Left renal cortex interstitium (tissue), 4 donors: ENCODE measurements around the gene LAMC3. TPM values are rescaled to one million over a fixed set of nuclear protein-coding genes. Genes with fewer than 3 reads are reported as not detected.
"Not testable (repeated sequence)": the region's sequence is repeated elsewhere in the genome, so short reads cannot be mapped to it uniquely, and the experiment has no call there.

Experiments used
- DNase-seq, 4 donors: peaks; one replicate each; pipeline ENCODE4 v3.0.0-alpha.2; 2013; ENCODE audit warnings: low read depth in 4 of 4, low spot score in 2 of 4, missing footprints in 1 of 4
- polyA plus RNA-seq, 4 donors: library from polyadenylated mRNA; unstranded; fragments of 120-200 nt; gene quantifications; one replicate each; pipeline ENCODE4 v1.2.1, GENCODE V29; 2013; ENCODE audit not compliant: insufficient read length in 4 of 4

Gene LAMC3
- polyA plus RNA-seq, 4 donors, result 23.6 to 38.8 (median 28.7) TPM

DNA sequence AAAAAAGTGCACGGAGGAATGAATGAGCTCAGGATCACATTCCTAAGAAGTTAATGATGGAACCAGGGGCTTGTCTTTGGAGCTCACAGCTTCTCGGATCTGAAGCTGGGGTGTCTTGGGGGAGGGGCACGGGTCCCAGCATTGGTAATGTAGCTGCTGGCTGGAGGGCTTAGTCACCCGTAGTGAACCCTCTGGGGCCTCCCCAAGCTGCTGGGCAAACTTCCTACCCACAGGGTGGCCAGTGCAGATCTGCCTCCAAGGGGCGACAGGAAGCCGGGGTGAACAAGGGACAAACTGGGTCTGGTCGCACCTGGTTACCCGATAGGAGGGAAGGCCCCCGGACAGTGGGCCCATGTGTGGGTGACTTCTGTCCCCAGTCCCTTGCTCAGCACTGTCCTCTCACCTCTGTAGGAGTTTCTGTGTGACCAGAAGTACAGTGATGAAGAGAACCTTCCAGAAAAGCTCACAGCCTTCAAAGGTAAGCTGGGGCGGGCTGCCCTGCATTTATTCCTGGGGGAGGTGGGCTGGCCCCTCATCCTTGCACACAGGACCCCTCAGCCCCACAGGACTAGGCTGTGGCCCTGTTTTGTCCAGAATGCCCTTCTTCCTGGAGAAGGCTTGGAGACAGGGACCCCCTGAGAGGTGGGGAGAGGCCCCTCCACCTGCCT, 102.3 kb downstream of the LAMC3 start:
- no peak for DNase-seq

DNA sequence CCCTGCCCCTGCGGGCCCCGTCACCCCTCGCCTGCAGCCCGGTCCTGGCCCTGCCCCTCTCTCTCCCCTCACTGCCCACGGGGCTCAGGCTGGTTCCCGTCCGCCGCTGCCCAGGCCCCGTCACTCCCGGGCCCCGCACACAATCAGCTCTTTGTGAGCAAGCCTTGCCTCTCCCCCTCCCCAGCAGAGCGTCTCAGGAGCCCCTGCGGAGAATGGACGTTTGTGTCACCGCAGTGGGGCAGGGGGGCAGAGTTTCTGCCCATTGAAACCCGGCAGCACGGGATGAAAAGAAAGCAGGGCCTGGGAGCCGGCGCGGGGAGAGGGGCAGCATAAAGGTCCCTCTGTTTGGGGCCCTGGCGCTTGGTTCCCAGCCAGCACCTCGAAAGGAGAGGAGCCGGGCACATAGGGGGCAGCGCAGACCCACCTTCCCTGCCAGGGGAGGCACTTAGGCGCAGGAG, 102.9 kb downstream of the LAMC3 start:
- DNase-seq, result no peak

DNA sequence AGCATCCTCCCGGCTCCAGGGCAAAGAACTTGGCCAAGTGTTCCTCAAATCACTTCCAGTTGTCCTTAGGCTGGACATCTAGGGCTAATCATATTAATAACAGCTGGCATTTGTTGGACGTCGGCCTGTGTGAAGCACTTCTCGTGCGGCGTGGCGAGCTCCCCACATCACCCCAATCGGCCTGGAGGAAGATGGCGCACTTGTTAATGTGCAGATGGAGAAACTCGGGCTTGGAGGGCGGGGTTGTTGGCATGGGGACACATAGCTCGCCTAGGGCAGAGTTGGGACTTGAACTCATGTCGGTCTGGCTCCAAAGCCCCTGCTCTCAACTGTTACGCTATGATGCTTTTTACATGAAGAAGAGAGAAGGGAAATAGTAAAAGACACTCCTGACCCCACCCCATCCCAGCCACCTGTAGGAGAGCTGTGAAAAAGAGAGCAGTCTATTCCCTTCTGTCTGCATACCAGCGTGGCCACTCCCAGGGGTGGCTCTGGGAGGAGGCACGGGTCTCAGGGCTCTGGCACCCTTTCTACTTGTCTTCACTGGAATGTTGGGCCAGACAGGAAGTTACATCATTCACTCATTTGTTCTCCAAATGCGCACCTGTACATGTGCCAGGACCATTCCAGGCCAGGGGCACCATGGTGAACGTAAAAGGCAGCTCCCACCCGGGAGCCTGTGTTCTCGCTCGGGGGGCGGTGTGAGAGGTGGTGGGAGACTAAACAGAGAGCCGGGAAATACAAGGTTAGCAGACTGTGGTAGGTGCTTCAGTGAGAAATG, 103.6 kb downstream of the LAMC3 start:
- DNase-seq, result no peak

DNA sequence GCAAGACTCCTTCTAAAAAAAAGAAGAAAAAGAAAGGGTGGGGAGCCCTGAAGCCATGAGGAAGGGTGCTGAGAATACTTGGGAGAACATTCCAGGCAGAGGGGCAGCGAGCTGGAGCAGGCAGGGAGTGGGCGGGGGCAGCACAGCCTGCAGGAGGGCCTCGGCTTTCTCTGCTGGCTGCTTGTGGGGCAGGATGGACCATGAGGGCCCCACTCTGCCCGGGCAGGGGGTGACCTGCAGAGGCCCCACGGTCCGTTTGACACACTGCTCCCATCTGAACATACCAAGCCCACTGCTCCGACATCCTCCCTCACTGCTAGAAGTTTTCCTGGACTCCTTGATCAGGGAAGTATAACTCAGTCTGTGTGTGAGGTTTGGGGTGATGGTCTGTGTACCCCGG, 104.7 kb downstream of the LAMC3 start:
- no peak for DNase-seq

DNA sequence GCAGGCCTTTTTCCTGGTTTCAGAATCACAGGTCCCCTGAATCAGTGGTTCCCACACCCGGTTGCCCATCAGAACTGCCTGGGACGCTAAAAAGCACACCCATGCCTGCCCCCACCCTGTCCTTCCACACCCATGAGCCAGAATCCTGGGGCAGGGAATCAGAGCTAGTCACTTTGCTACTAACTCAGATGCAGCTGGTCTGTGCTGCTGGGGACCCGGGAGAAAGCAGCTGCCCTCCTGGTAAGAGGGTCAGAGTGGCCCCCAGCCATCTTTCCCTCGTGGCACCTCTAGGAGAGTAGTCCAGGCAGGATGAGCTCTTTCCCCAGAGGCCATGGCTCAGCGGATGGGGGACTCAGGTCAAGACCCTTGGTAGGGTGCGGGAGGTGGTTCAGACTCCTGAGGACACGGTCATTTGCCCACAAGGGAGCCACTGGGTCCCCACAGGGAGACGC, 105.1 kb downstream of the LAMC3 start:
- no peak for DNase-seq

DNA sequence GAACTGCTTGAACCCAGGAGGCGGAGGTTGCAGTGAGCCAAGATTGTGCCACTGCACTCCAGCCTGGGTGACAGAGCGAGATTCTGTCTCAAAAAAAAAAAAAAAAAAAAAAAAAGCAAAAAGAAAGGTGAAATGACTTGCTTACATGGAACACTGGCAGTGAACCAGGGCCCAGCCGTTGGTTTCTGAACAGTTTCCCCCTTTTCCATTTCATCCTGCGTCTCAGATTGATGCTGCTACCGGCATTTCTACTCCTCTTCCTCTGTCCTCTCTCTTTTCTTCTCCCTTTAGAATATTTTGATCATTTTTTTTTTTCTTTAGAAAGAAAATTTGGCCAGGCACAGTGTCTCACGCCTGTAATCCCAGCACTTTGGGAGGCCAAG, 106.4 kb downstream of the LAMC3 start:
- not testable (repeated sequence) for DNase-seq

DNA sequence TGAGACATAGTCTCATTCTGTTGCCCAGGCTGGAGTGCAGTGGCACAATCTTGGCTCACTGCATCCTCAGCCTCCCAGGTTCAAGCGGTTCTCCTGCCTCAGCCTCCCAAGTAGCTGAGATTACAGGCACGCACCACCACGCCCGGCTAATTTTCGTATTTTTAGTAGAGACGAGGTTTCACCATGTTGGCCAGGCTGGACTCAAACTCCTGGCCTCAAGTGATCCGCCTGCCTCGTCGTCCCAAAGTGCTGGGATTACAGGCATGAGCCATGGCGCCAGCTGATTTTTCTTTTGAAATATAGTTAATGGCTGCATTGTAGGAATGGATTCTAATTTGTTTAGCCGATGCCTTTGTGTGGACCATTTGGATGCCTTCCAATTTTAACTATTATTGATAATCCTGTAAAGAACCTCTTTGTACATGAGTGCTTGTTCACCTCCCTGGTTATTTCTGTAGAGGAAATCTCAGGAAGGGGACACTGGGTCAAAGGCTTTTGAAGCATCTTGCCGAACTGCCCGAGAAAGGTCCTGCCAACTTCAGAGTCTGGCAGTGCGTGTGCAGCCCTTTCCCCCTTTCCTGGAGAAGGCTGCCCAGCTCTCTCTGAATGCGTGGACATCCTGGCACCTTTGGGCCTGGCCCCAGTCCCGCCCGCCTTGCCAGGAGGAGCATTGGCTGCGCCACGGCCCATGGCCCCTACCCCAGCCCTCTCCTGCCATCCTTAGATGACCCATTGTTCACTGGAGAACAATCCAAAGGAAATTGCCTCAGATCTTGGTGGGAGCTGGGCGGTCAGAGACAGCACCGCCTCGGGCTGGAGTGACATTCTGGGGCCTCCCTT, 107.5 kb downstream of the LAMC3 start:
- no peak for DNase-seq

DNA sequence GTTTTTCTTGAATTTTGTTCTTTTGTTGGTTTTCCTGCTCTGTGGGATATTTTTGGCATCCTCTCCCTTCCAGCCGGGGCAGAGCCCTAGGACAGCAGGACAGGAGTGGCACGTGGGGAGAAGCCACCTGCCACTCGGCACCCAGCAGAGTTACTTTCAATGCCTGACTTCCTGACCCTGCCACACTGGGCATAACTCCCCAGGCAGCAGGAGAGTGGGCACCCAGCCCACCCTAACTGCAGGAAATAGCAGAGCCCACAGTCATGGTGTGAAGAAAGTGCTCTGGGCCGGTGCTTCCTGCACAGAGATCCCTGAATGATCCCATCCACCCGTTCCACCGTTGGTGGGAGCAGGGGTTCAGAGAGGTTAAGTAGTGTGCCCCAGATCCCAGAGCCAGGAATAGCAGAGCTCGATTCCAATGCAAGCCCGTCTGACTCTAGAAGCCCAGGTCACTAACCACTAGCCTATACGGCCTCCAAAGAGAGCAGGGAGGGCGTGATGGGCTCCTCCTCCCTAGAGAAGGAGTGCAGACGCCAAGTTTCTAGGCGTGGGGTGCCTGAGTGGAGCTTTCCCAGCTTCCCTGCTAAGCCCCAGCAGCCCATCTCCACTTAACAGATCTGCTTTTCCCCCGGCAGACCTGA, 108.3 kb downstream of the LAMC3 start:
- no peak for DNase-seq

DNA sequence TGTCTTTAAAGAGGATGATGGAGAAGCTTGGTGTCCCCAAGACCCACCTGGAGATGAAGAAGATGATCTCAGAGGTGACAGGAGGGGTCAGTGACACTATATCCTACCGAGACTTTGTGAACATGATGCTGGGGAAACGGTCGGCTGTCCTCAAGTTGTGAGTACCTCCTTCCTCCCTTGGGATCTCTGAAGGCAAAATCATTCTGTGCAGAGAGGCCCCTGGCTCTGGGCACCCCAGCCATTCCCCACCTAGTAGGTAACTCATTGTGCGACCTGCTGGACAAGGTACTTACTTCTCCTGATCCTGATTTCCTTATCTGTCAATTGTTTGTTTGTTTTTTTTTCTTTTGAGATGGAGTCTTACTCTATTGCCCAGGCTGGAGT, 108.8 kb downstream of the LAMC3 start:
- DNase-seq, result no peak

DNA sequence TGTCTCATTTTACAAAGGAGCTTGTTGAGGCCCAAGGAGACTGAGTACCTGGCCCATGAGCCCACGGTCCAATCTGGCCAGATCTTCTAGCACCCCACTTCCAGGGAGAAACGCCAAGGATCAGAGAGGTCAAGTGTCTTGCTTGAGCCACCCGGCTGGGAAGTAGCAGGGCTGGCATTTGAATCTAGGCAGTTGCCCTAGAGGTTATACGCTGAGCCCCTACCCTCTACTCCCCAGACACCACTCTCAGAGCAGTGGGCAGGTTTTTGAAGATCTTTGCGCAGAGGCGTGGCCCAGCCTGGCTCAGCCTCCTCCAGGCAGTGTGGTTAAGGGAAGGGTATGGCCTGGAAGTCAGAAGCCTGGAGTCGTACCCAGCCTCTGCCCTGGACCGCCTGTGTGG, 110.6 kb downstream of the LAMC3 start:
- no peak for DNase-seq

DNA sequence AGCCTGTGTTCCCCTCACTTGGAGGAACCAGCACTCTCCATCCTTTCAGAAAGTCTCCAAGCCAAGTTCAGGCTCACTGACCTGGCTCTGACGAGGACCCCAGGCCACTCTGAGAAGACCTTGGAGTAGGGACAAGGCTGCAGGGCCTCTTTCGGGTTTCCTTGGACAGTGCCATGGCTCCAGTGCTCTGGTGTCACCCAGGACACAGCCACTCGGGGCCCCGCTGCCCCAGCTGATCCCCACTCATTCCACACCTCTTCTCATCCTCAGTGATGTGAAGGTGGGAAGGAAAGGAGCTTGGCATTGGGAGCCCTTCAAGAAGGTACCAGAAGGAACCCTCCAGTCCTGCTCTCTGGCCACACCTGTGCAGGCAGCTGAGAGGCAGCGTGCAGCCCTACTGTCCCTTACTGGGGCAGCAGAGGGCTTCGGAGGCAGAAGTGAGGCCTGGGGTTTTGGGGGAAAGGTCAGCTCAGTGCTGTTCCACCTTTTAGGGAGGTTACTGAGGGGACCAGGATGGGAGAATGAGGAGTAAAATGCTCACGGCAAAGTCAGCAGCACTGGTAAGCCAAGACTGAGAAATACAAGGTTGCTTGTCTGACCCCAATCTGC, 111.8 kb downstream of the LAMC3 start:
- DNase-seq, result no peak

DNA sequence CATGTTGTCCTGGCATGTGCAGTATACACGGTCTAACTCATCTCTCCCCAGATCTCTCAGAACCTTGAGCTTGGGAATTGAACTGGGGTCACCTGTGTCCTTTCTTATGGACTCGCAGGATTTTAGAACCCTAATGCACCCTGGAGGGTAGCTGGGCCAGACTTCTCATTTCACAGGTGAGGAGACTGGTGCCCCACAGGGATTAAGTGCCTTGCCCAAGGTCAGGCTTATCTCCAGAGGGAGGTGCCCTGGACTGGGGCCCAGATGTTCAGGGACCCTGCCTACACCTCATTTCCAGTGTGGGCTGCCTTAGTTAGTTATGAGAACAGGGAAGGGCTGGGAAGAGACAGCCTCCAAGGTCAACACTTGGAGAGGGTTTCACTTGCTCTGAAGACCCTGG, 112.4 kb downstream of the LAMC3 start:
- DNase-seq, result no peak

DNA sequence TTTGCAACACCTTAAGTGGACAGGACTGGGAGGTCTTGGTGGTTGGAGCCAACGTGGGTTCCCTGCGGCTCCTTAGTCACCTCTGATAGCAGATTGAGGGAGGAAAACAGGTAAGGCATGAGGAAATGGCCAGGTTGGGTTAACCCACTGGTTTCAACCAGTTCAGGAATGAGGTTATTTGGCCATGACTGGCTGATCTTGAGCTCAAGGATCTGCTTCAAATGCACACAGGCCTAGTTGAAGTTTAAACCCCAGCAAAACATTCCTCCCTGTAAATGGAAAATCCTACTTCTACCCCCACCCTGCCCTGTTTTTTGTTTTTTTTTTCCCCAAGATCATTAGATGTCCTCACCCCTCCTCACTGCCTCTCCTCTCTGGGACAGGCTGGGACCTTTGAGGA, 113.2 kb downstream of the LAMC3 start:
- no peak for DNase-seq

DNA sequence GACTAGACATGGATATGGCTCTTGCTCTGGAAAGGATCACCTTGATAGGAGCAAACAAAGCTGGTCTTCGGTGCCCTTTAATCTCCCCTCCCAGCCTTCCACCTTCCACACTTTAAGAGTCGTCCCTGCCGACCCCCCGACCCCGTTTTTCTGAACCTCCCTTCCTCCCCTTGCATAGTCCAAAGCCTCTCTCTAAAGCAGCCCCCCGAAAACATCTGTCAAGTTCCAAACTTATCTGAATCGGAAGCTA, 116.0 kb downstream of the LAMC3 start:
- no peak for DNase-seq

DNA sequence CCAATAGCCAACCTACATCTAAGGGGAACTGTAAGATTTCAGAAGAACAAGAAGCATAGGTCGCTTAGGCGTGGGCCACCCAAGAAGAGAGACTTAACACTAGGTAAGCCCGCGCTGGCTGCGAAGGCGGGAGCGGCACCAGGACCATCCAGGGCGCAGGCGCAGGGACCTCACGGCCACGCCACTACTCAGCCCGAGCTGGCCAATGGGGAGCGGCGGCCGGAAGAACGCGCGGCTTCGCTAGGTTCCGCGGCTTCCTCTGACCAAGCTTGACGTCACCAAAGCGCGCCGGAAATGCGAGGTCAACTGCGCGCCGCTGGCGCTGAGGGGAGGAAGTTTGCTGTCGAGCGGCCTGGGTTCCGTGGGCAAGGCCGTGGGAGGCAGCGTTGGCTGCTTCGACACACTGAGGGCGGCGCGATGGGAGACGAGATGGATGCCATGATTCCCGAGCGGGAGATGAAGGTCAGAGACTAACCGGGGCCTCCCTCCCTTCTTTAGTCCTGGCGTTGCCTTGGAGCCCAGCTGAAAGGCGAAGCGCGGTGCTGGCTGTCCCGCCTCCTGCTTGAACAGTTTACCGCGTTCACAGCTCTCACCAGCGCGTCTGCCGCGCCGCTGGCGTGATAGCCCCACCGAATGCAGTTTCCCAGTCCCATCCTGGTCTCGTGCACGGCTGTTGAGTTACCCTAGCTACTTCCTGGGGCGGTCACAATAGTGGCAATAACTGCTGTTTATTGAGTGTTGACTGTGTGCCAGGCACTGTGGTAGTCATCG, 116.5 kb downstream of the LAMC3 start, which contains the start of gene NUP214:
NUP214 (plus strand) TSS at position 299 of the 771 bp plus-strand sequence; CDS start at position 418, 119 bp downstream.
- DNase-seq, result peak; percentile 94 to 98 (median 96)

DNA sequence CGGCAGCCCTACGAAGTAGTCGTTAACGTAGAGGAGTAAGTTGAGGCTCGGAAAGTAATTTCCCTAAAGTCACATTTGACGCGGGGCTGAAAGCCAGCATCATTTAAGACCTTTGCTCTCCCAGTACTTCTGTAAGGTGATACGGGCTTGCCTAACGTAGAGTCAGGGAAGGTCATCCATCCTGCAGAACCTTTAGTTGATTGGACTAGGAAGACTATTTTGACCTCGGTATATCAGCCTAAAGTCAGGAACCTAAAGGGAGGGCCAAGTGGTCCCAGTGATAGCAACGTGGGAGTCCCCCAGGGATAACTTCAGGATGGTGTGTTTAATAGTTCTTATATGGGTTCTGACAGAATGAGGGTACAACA, 117.1 kb downstream of the LAMC3 start:
- no peak for DNase-seq

DNA sequence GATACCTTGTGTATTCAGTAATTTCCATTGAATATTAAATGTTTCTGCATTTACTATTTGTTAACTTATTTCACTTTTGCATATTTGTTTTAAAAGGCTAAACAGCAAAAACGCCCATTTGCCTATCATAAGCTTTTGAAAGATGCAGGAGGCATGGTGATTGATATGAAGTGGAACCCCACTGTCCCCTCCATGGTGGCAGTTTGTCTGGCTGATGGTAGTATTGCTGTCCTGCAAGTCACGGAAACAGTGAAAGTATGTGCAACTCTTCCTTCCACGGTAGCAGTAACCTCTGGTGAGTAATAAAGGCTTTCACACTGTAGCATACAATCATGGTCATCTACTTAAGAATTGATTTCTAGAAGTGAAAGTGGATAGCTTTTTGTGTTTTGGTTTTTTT, 120.2 kb downstream of the LAMC3 start:
- no peak for DNase-seq

DNA sequence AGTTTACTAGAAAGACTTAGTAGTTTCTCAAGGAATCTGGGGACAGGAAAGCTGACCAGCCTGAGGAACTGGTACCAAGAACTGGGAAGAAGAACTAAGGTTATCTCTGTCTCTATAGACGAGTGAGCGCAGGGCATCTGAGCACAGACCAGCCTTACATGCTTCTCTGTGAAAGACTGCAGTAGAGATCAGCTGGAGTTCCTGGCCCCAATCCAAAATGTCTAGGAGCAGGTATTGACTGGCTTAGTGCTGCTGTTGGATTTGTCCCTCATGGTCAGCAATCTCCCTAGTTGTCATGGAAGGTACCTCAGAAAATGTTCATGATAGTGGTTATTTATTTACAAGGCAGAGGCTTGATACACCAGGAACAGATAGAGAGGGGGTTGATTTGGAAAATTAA, 129.7 kb downstream of the LAMC3 start:
- no peak for DNase-seq

DNA sequence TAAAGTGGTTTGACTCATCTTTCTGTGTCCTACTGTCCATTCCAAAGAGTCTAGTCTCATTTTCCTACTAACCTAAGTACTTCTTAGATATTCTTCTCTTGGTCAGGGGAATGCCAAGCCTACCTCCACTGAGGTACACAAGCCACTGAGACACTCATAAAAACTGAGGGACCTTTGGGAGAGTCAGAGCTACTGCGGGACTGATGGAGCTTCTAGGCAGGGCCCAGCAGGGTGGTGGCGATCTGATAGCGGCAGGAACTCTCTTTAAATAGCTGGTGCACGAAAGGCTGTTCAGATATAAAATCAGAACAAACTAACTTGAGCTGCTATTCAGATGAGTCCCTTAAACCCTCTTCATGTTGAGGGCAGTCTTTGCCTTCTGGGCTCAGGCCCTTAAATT, 131.1 kb downstream of the LAMC3 start:
- no peak for DNase-seq

DNA sequence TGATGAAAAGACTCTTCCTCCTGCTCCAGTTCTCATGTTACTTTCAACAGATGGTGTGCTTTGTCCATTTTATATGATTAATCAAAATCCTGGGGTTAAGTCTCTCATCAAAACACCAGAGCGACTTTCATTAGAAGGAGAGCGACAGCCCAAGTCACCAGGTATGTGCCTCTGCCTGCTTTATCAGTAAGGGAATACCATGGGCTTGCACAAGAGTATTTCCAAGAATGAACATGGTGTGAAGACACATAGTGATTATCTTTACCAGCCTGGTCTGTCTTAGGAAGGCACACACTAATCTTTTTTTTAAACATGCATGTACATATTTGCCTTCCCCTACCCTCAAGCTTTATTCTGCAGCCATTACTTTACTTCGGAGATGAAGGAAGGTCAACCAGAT, 131.6 kb downstream of the LAMC3 start:
- DNase-seq, result no peak
